HEK293T (cell line): Measurements from ENCODE around the gene KMT5C.

Experiments
- CTCF ChIA-PET: fragments of 350-600 bp; formaldehyde crosslinking; extraction: SDS; loops from one replicate; lab custom pipeline; 2021; ENCODE audit warnings: antibody characterized with exemption, inconsistent platforms; lab: Yijun Ruan, JAX
- POLR2A ChIA-PET: fragments of 350-600 bp; formaldehyde crosslinking; extraction: SDS; loops from one replicate; lab custom pipeline; 2020; ENCODE audit warnings: antibody characterized with exemption, inconsistent platforms; lab: Yijun Ruan, JAX
- DNase-seq: peaks from one replicate; pipeline ENCODE4 v3.0.0; 2012; ENCODE audit warnings: mixed read lengths; ENCODE audit errors: extremely low spot score
- ARNT ChIP-seq: fragments of 450-650 bp; IDR thresholded peaks from 2 replicates; pipeline ENCODE4 v1.6.1; 2017; ENCODE audit warnings: mild to moderate bottlenecking
- BHLHE40 ChIP-seq: fragments of 450-650 bp; IDR thresholded peaks from 2 replicates; pipeline ENCODE4 v1.6.1; 2016; ENCODE audit warnings: mild to moderate bottlenecking, moderate library complexity, borderline replicate concordance
- CTBP1 ChIP-seq: fragments of 450-650 bp; IDR thresholded peaks from 2 replicates; pipeline ENCODE4 v1.6.1; 2016; ENCODE audit warnings: borderline replicate concordance
- ELF4 ChIP-seq: fragments of 450-650 bp; IDR thresholded peaks from 2 replicates; pipeline ENCODE4 v1.6.1; 2017; ENCODE audit warnings: antibody characterized with exemption
- FOXA1 ChIP-seq: fragments of 450-650 bp; IDR thresholded peaks from 2 replicates; pipeline ENCODE4 v1.6.1; 2016; ENCODE audit warnings: mild to moderate bottlenecking
- FOXK2 ChIP-seq: fragments of 450-650 bp; IDR thresholded peaks from 2 replicates; pipeline ENCODE4 v1.6.1; 2016; ENCODE audit warnings: mild to moderate bottlenecking
- FOXM1 ChIP-seq: fragments of 450-650 bp; IDR thresholded peaks from 2 replicates; pipeline ENCODE4 v1.6.1; 2017; ENCODE audit warnings: mild to moderate bottlenecking, borderline replicate concordance
- HDGF ChIP-seq: fragments of 450-650 bp; IDR thresholded peaks from 2 replicates; pipeline ENCODE4 v1.6.1; 2017; ENCODE audit warnings: antibody characterized with exemption, borderline replicate concordance
- L3MBTL2 ChIP-seq: fragments of 450-650 bp; conservative IDR thresholded peaks from 2 replicates; pipeline ENCODE4 v1.6.1; 2016; ENCODE audit warnings: mild to moderate bottlenecking
- LEF1 ChIP-seq: fragments of 450-650 bp; IDR thresholded peaks from 2 replicates; pipeline ENCODE4 v1.6.1; 2017; ENCODE audit warnings: mild to moderate bottlenecking, borderline replicate concordance
- NFRKB ChIP-seq: fragments of 450-650 bp; IDR thresholded peaks from 2 replicates; pipeline ENCODE4 v1.6.1; 2016; ENCODE audit warnings: mild to moderate bottlenecking, moderate library complexity
- PKNOX1 ChIP-seq: fragments of 450-650 bp; IDR thresholded peaks from 2 replicates; pipeline ENCODE4 v1.6.1; 2016
- SP1 ChIP-seq: fragments of 450-650 bp; IDR thresholded peaks from 2 replicates; pipeline ENCODE4 v1.6.1; 2017
- SUZ12 ChIP-seq: fragments of 450-650 bp; IDR thresholded peaks from 2 replicates; pipeline ENCODE4 v1.6.1; 2016; ENCODE audit warnings: mild to moderate bottlenecking
- TARDBP ChIP-seq: fragments of 450-650 bp; IDR thresholded peaks from 2 replicates; pipeline ENCODE4 v1.6.1; 2016
- ZNF384 ChIP-seq: fragments of 450-650 bp; IDR thresholded peaks from 2 replicates; pipeline ENCODE4 v1.6.1; 2016

KMT5C gene

DNA sequence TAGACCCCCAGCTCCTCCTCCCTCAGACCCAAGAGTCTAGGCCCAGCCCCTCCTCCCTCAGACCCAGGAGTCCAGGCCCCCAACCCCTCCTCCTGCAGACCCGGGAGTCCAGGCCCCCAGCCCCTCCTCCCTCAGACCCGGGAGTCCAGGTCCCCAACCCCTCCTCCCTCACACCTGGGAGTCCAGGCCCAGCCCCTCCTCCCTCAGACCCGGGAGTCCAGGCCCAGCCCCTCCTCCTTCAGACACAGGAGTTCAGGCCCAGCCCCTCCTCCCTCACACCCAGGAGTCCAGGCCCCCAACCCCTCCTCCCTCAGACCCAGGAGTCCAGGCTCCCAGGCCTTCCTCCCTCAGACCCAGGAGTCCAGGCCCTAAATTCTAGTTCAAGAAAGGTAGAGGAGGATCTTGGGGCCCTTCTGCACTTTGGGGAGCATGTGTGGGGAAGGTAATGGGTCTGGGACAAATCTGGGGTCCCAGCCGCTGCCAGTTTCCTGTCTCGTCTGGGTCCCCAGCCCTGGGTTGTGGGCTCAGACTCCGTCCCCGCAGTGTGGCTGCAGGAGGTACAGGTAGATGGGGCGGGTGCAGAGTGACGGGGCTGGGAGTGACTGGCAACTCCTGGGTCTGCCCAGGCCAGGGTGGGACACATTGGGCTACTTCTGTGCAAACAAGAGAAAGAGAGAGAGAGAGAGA, 33.8 kb downstream of the KMT5C start:
- ChIA-PET CTCF (interaction anchor here (0.6 to 0.8 kb wide), 2 partner anchors 44 to 95 kb away, joined by 3 to 6 read pairs; no protein-coding TSS in a partner anchor), POLR2A (interaction anchor here (1.4 to 1.5 kb wide), 3 partner anchors 34 to 72 kb away, joined by 3 to 6 read pairs (median 5); partner anchors contain the start of genes KMT5C and UBE2S)
- no peak for DNase-seq
- TF ChIP-seq LEF1 (no peak), FOXM1 (no peak), ELF4 (no peak), CTBP1 (no peak)

GRCh38 chr19:55373993-55374757, 34.5 kb downstream of the KMT5C start:
- TF ChIP-seq PKNOX1 = no peak
- no peak for TF ChIP-seq FOXK2
- no peak for TF ChIP-seq ARNT
- no peak for TF ChIP-seq FOXA1
- no peak for TF ChIP-seq TARDBP

GRCh38 chr19:55376241-55376933, 36.7 kb downstream of the KMT5C start, which contains the start of gene TMEM190:
TMEM190 (plus strand) TSS chr19:55376826; CDS start chr19:55376854, 28 bp downstream.
- no peak for DNase-seq
- ChIA-PET CTCF (no interaction called here), POLR2A (interaction anchor here (1.0 to 4.0 kb wide), 3 partner anchors 9 to 37 kb away, joined by 3 to 12 read pairs (median 6); partner anchors contain the start of gene KMT5C)
- TF ChIP-seq ZNF384 = no peak

More at GRCh38 chr19:55373993-55374757, 34.5 kb downstream of the KMT5C start:
- no peak for DNase-seq
- CTCF ChIA-PET = interaction anchor here (0.6 kb wide), 1 partner anchor 43 kb away, joined by 6 read pairs; no protein-coding TSS in a partner anchor
- POLR2A ChIA-PET = no interaction called here

DNA sequence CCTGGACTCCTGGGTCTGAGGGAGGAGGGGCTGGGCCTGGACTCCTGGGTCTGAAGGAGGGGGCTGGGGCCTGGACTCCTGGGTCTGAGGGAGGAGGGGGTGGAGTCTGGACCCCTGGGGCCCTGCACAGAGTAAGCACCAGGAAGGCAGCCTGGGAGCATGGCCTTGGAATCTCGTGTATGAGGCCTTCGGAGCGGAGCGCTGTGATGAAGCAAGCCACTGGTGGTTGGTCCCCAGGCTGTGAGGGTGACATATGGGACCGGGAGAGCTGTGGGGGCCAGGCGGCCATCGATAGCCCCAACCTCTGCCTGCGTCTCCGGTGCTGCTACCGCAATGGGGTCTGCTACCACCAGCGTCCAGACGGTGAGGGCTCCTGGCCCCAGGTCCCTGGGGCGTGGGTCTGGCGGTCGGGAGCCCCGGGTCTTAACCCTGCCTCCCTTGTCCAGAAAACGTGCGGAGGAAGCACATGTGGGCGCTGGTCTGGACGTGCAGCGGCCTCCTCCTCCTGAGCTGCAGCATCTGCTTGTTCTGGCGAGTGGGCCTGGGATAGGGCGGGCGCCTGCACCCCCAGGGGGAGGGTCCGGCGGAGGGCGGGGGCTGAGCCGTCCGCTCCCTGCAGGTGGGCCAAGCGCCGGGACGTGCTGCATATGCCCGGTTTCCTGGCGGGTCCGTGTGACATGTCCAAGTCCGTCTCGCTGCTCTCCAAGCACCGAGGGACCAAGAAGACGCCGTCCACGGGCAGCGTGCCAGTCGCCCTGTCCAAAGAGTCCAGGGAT, 37.9 kb downstream of the KMT5C start:
- ChIA-PET POLR2A (interaction anchor here (0.7 to 4.0 kb wide), 3 partner anchors 9 to 38 kb away, joined by 3 to 12 read pairs (median 4); partner anchors contain the start of genes KMT5C and UBE2S), CTCF (no interaction called here)
- DNase-seq = no peak
- TF ChIP-seq FOXA1 (no peak), CTBP1 (no peak), ELF4 (no peak), LEF1 (no peak), TARDBP (no peak), ZNF384 (no peak), SP1 (no peak), BHLHE40 (no peak), SUZ12 (no peak), HDGF (no peak), ARNT (no peak), FOXK2 (no peak), L3MBTL2 (no peak)

- ChIA-PET CTCF (no interaction called here), POLR2A (interaction anchor here (4.0 kb wide), 1 partner anchor 40 kb away, joined by 12 read pairs; the partner anchor contains the start of gene KMT5C)
- TF ChIP-seq FOXM1 = no peak
- no peak for TF ChIP-seq ARNT
- no peak for TF ChIP-seq SUZ12
- TF ChIP-seq PKNOX1 = no peak
- TF ChIP-seq HDGF = no peak
- no peak for TF ChIP-seq FOXA1
- TF ChIP-seq LEF1 = no peak
- no peak for TF ChIP-seq ELF4
- no peak for TF ChIP-seq FOXK2
- TF ChIP-seq L3MBTL2 = no peak
- no peak for TF ChIP-seq TARDBP
- TF ChIP-seq ZNF384 = no peak
- no peak for TF ChIP-seq NFRKB
- no peak for TF ChIP-seq BHLHE40
- TF ChIP-seq CTBP1 = no peak
- no peak for DNase-seq
Measured at GRCh38 chr19:55379174-55379573, 39.5 kb downstream of the KMT5C start.

DNA sequence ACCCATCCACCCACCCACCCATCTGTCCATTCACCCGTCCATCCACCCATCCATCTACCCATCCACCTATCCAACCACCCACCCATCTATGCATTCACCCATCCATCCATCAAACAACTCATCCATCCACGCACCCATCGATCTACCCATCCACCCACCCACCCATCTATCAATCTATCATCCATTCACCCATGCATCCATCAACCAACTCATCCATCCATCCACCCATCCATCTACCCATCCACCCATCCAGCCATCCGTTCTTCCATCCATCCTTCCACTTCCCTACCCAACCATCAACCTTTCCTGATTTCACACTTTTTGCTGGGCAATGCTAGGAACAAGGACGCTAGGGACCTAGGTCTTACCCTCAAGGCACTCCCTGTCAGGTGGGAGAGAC, 42.3 kb downstream of the KMT5C start:
- no peak for DNase-seq
- TF ChIP-seq NFRKB (no peak), SP1 (no peak), ZNF384 (no peak), HDGF (no peak), TARDBP (no peak), LEF1 (no peak), L3MBTL2 (no peak), PKNOX1 (no peak), SUZ12 (no peak), ARNT (no peak), FOXA1 (no peak), FOXM1 (no peak), FOXK2 (no peak), CTBP1 (no peak), BHLHE40 (no peak), ELF4 (no peak)
- ChIA-PET CTCF (no interaction called here), POLR2A (interaction anchor here (0.7 kb wide), 1 partner anchor 26 kb away, joined by 3 read pairs; no protein-coding TSS in a partner anchor)
